Left cardiac atrium (tissue), 4 donors: ENCODE results near the gene DLAT. TPM values are rescaled to one million over a fixed set of nuclear protein-coding genes. Genes with fewer than 3 reads are reported as not detected.

Source experiments
- ATAC-seq, 2 donors: fragments of 200-7000 bp; cut with Tn5 transposase; one replicate each; pipeline ENCODE4 v1.9.1; 2020; ENCODE audit warnings: mild to moderate bottlenecking in 2 of 2, moderate library complexity in 2 of 2
- DNase-seq: peaks from one replicate; pipeline ENCODE4 v3.0.0-alpha.2; 2020
- intact Hi-C, 2 donors: fragments of 100-400 bp; cut with DNase I; formaldehyde crosslinking; loops; one replicate each; pipeline versions ENCODE4 v1.14.1 to v1.15.1; 2022 to 2023
- total RNA-seq, 2 donors: library from RNA; stranded (reverse); fragmentation: NEBNext Ultra II Directional; extraction: Animal tissue kit (Norgen Biotek cat#: 25700); gene quantifications; one replicate each; pipeline ENCODE4 v1.2.1, GENCODE V29; 2021
- donor health status: DM: no; HTN: yes; CAD: no.
- donor health status: DM: no; HTN: yes; CAD: no; lungs with severe emphysema.
- donor health status: DM: yes; HTN: yes; CAD: no.
- donor health status: Dilated cardiomyopathy.

The DLAT gene
- total RNA-seq, 2 donors from 2014 or later = 98.7 to 130 TPM

DNA sequence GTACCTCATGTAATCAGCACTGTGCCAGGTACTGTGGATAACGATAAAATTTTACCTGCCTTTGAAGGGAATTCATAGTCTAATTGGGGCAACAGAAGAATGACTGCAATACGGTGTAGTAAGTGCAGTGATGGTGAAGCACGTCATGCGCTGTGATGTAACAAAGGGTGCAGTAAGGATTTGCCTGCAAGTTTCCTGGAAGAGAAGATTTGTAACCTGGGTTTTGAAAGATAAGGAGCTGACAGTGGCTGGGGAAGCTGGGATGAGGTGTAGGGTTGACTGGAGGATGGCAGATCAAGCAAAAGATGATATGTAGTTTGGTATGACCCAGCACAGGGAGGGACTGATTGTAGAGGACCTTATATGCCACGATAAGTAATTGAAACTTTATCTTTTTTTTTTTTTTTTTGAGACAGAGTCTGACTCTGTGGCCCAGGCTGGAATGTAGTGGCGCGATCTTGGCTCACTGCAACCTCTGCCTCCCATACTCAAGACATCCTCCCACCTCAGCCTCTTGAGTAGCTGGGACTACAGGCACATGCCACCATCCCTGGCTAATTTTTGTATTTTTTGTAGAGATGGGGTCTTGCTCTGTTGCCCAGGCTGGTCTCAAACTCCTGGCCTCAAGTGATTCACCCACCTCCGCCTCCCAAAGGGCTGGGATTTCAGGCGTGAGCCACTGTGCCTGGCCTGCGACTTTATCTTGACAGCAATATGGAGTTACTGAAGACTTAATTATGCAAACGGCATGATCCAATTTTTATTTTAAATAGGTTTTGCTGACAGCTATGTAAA, 72.7 kb downstream of the DLAT start:
- DNase-seq (no peak), ATAC-seq (no peak)
- intact Hi-C loops = no loop called here

DNA sequence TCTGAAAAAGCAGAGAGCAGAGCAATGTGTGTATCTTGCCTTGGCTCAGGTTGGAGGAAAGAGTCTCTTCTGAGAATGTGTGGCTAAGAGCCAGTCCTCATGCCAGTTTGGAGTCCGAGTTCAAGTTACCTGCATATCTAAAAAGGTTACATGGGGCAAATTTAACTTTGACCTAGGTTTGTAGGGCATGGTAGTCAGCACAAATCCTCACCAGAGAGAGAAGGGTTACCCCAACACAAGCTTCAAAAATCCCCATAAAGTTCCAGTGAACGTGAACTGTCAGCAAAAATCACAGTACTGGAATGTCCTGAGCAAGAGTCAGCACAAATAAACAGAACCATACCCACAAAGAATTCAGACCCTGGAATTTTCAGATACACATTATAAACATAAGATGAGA, 75.3 kb downstream of the DLAT start:
- ATAC-seq (no peak), DNase-seq (no peak)

DNA sequence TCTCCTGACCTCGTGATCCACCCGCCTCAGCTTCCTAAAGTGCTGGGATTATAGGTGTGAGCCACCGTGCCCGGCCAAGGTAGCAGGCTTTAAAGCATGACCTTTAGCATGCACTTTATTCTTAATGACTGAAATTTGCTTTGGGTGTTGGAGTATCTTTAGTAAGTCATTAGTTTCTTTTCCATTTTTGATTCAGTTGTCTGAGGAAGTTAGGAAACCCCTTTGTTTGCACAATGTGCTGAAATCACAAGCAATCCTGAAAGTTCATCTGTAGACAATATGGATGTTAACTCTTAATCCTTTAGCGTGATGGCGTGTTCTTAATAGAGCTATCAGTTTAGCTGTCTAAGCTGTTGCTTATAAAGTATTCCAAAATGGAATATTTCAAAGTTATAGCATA, 78.2 kb downstream of the DLAT start:
- no peak for DNase-seq
- intact Hi-C loops = no loop called here
- ATAC-seq = no peak

More for the DNA sequence above, 75.3 kb downstream of the DLAT start:
- intact Hi-C loops = no loop called here

DNA sequence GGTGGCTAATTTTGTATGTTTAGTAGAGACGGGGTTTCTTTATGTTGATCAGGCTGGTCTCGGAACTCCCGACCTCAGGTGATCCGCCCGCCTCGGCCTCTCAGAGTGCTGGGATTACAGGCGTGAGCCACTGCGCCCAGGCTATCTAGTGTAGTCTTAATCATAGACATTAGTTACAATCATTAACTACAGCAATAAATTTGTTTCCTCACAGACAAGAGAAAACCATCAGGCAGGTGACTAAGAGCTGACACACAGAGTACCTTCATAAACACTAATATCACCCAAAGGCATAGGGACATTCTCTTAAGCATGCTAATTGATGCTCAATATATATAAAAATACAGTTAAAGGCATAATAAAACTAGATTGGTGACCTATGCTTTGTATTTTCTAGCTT, 80.9 kb downstream of the DLAT start:
- intact Hi-C loops = no loop called here
- DNase-seq = no peak
- ATAC-seq = no peak

Other genes starting within 250 kb of the DLAT start
- 100 to 1,000 TPM in 1 of 2 donors, 10 to 100 TPM in 1; 31.5 to 116 TPM for gene ALG9, start 153.8 kb upstream of the DLAT start, total RNA-seq
- 1 to 10 TPM; 1.0 to 1.2 TPM for gene FDXACB1, start 146.2 kb upstream of the DLAT start, total RNA-seq
- 10 to 100 TPM; 17.1 to 22.2 TPM for gene CFAP68, start 145.9 kb upstream of the DLAT start, total RNA-seq
- gene CRYAB, start 113.6 kb upstream of the DLAT start, total RNA-seq = 1,000 to 10,000 TPM; 4,044 to 4,265 TPM
- gene HSPB2, start 112.7 kb upstream of the DLAT start, total RNA-seq = 10 to 100 TPM; 37.3 to 49.6 TPM
- 1 to 10 TPM; 1.6 to 3.3 TPM for gene C11orf52, start 106.5 kb upstream of the DLAT start, total RNA-seq
- 10 to 100 TPM; 19.5 to 28.1 TPM for gene DIXDC1, start 88.1 kb upstream of the DLAT start, total RNA-seq
- 1 to 10 TPM in 1 of 2 donors, under 1 TPM in 1; 0.76 to 1.3 TPM for gene PIH1D2, start 48.6 kb downstream of the DLAT start, total RNA-seq
- 10 to 100 TPM in 1 of 2 donors, 1 to 10 TPM in 1; 6.7 to 10.4 TPM for gene NKAPD1, start 48.9 kb downstream of the DLAT start, total RNA-seq
- gene TIMM8B, start 61.3 kb downstream of the DLAT start, total RNA-seq = 100 to 1,000 TPM; 103 to 105 TPM
- 100 to 1,000 TPM; 158 to 166 TPM for gene SDHD, start 61.5 kb downstream of the DLAT start, total RNA-seq
- 1 to 10 TPM; 4.7 to 6.0 TPM for gene IL18, start 138.7 kb downstream of the DLAT start, total RNA-seq
- not detected for gene TEX12, start 142.0 kb downstream of the DLAT start, total RNA-seq
- gene BCO2, start 150.1 kb downstream of the DLAT start, total RNA-seq = 10 to 100 TPM; 53.3 to 92.2 TPM
- gene PTS, start 201.0 kb downstream of the DLAT start, total RNA-seq = 10 to 100 TPM; 21.3 to 37.1 TPM
- gene PLET1, start 235.5 kb downstream of the DLAT start, total RNA-seq = not detected